GM23248 (cell line): ENCODE data around the gene EEIG2. TPM values are rescaled to one million over a fixed set of nuclear protein-coding genes. Genes with fewer than 3 reads are reported as not detected.

Source experiments
- DNase-seq: peaks from one replicate; pipeline ENCODE4 v3.0.0-alpha.2; 2015
- H2AFZ ChIP-seq: fragments of 200-600 bp; sonication (generic); 2 replicates; pipeline ENCODE4 v1.6.1; 2016; ENCODE audit warnings: antibody characterized with exemption
- H3F3A ChIP-seq: fragments of 200-600 bp; sonication (generic); 2 replicates; pipeline ENCODE4 v1.6.1; 2016; ENCODE audit warnings: mild to moderate bottlenecking, antibody characterized with exemption, mixed run types; ENCODE audit not compliant: insufficient read depth
- H3K27ac ChIP-seq: fragments of 200-600 bp; sonication (generic); 2 replicates; pipeline ENCODE4 v1.5.1; 2016; ENCODE audit warnings: mild to moderate bottlenecking
- H3K27me3 ChIP-seq: fragments of 200-600 bp; sonication (generic); replicated peaks from 2 replicates; pipeline ENCODE4 v1.6.1; 2016; ENCODE audit warnings: mild to moderate bottlenecking; ENCODE audit not compliant: insufficient read depth
- H3K36me3 ChIP-seq: fragments of 200-600 bp; sonication (generic); 2 replicates; pipeline ENCODE4 v1.6.1; 2016; ENCODE audit warnings: low read depth, mild to moderate bottlenecking
- H3K4me1 ChIP-seq: fragments of 200-600 bp; sonication (generic); 2 replicates; pipeline ENCODE4 v1.6.1; 2016; ENCODE audit warnings: mild to moderate bottlenecking; ENCODE audit not compliant: insufficient read depth
- H3K4me2 ChIP-seq: fragments of 200-600 bp; sonication (generic); one replicate; pipeline ENCODE4 v1.6.1; 2016; ENCODE audit warnings: mild to moderate bottlenecking; ENCODE audit not compliant: unreplicated experiment
- H3K4me3 ChIP-seq: fragments of 200-600 bp; sonication (generic); 2 replicates; pipeline ENCODE4 v1.5.1; 2016; ENCODE audit warnings: mild to moderate bottlenecking
- H3K79me2 ChIP-seq: fragments of 200-600 bp; sonication (generic); 2 replicates; pipeline ENCODE4 v1.6.1; 2016; ENCODE audit warnings: mild to moderate bottlenecking; ENCODE audit not compliant: insufficient read depth
- H3K9ac ChIP-seq: fragments of 200-600 bp; sonication (generic); 2 replicates; pipeline ENCODE4 v1.6.1; 2016; ENCODE audit warnings: mild to moderate bottlenecking
- H3K9me2 ChIP-seq: fragments of 200-600 bp; sonication (generic); 2 replicates; pipeline ENCODE4 v1.6.1; 2016; ENCODE audit warnings: mixed run types, mild to moderate bottlenecking, moderate library complexity; ENCODE audit not compliant: insufficient read depth
- H3K9me3 ChIP-seq: fragments of 200-600 bp; sonication (generic); one replicate; pipeline ENCODE4 v1.6.1; 2017; ENCODE audit warnings: low read depth
- H4K20me1 ChIP-seq: fragments of 200-600 bp; sonication (generic); 2 replicates; pipeline ENCODE4 v1.6.0; 2016; ENCODE audit not compliant: insufficient read depth
- EZH2 ChIP-seq: fragments of 200-600 bp; sonication (generic); IDR thresholded peaks from 2 replicates; pipeline ENCODE4 v1.6.1; 2018; ENCODE audit warnings: antibody characterized with exemption, mild to moderate bottlenecking; ENCODE audit not compliant: insufficient read depth, poor library complexity, severe bottlenecking
- EZH2phosphoT487 ChIP-seq: fragments of 200-600 bp; sonication (generic); IDR thresholded peaks from 2 replicates; pipeline ENCODE4 v1.6.1; 2018; ENCODE audit warnings: antibody characterized with exemption, moderate library complexity, mild to moderate bottlenecking, low read depth; ENCODE audit not compliant: insufficient read depth
- WGBS, 2 experiments: methylation state at CpG; one replicate each; pipeline ENCODE4 v1.1.6; 2015 to 2017; ENCODE audit warnings: low lambda C conversion rate in 2 of 2, low coverage in 1 of 2; ENCODE audit errors: missing lambda C conversion rate in 2 of 2; 5-methylcytosine and 5-hydroxymethylcytosine counted together
- in situ Hi-C: fragments of 300-500 bp; cut with MboI; formaldehyde crosslinking; loops from 2 replicates; pipeline ENCODE4 v1.15.0; 2020
- polyA plus RNA-seq: library from polyadenylated mRNA; unstranded; fragments of >200 nt; fragmentation: Nextera tagmentation; extraction: Ambion mirVana; gene quantifications from 2 replicates; pipeline ENCODE4 v1.2.1, GENCODE V29; 2016
- total RNA-seq: library from RNA; depleted of rRNA; stranded (reverse); fragments of >200 nt; shearing (Covaris generic); gene quantifications from 2 replicates; pipeline ENCODE4 v1.2.3, GENCODE V29; 2014

EEIG2 gene
- total and polyA plus RNA-seq, 2 experiments from 2014 or later: 0.70 to 5.4 TPM

DNA sequence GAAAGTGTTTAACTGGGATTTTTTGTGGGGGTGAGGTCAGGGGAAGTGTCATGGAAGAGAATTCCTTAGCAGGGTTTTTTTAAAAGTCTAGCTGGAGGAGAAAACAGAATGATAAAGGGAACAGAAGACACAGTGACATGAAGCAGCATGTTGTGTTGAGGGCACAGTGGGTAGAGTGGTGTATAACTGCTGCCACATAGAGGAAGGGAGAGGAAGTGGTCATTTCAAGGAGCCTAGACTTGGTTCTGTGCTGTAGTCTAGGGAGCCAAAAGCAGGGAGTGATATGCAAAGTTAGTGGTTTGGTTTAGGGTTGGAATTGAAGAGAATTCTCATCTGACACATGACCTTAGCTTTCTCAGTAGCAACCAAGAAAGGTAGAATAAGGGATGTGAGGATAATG, 10.2 kb downstream of the EEIG2 start:
- in situ Hi-C loops: no loop called here
- Histone ChIP-seq H2AFZ (no peak overlapping the region), H3K9me3 (no peaks in the 10 kb centered on the region), H3K79me2 (peaks cover 34% of the 10 kb centered on the region), H3K4me3 (no peak overlapping the region), H3K36me3 (no peaks in the 10 kb centered on the region), H4K20me1 (no peaks in the 10 kb centered on the region), H3F3A (peaks cover 4% of the 10 kb centered on the region; the same call in 1 of the 2 replicates), H3K27me3 (no peaks in the 10 kb centered on the region), H3K4me2 (no peak overlapping the region), H3K9ac (no peak overlapping the region), H3K9me2 (no peaks in the 10 kb centered on the region), H3K4me1 (peaks cover 4% of the 10 kb centered on the region), H3K27ac (no peak overlapping the region)
- TF ChIP-seq EZH2 (no peak), EZH2phosphoT487 (no peak)
- DNase-seq: peak; percentile 27

DNA sequence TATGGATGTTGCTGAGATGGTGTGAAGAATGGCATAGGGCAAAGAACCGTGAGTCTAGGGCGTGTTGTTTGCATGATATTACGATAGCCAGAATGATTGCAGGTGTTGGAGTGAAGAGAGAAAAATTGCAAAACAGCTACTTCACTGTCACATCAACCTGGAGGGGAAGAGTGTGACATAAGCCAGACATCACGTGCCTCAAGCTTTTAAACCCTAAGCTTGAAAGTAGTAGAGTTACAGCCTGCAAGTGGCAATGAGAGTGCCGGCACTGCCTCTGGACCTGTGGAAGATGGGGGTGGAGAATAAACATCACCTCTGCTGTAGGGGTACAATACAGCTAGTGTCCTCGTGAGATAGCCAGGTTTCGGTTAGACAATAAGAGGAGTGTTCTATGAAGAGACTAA, 11.1 kb downstream of the EEIG2 start:
- no peak overlapping the region for H3K4me3 ChIP-seq
- TF ChIP-seq EZH2 (no peak), EZH2phosphoT487 (no peak)
- H3K79me2 ChIP-seq: peaks cover 27% of the 10 kb centered on the region
- in situ Hi-C loops: no loop called here
- no peaks in the 10 kb centered on the region for H3K9me2 ChIP-seq
- WGBS, 2 experiments: 76 to 82% methylated on average over 7 of the region's 7 CpGs
- H3F3A ChIP-seq: peaks cover 13% of the 10 kb centered on the region; the same call in 1 of the 2 replicates
- H3K27ac ChIP-seq: no peak overlapping the region
- no peak overlapping the region for H3K4me2 ChIP-seq
- peaks cover 7% of the 10 kb centered on the region for H3K4me1 ChIP-seq
- no peak overlapping the region for H3K9ac ChIP-seq
- H3K9me3 ChIP-seq: no peaks in the 10 kb centered on the region
- H3K27me3 ChIP-seq: no peaks in the 10 kb centered on the region
- DNase-seq: no peak
- no peak overlapping the region for H2AFZ ChIP-seq
- no peaks in the 10 kb centered on the region for H3K36me3 ChIP-seq
- no peaks in the 10 kb centered on the region for H4K20me1 ChIP-seq

DNA sequence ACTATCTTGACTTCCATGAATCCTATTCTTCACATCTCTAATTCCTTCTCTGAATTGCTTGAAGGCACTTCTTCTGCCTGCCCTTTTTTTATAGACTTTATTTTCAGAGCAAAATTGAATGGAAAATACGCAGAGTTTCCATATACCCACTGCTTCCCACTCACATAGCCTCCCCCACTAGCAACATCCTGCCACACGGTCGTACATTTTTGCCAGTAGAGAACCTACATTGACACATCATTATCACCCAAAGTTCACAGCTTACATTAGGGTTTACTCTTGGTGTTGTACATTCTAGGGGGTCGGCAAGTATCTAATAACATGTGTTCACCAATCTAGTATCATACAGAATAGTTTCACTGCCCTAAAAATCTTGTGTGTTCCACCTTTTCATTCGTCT, 12.3 kb downstream of the EEIG2 start:
- H3K27me3 ChIP-seq: no peaks in the 10 kb centered on the region
- in situ Hi-C loops: no loop called here

DNA sequence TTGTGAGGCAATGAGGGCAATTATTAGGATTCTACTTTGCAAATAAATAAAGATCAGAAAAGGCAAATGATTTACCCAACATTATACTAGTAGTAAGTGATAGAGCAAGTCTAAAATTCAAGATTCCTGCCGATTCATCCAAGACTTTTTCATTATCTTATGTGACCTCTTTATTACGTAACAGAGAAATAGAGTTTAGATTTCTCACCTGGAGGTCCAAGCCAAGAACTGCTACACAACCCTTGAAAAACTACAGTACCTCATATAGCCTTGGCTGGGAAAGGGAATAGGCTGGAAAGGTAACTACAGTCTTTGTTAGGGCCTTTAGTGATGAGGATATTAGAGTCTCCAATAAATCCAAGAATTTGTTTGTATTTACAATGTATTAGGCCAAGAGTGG, 13.3 kb downstream of the EEIG2 start:
- Histone ChIP-seq H3K27ac (no peak overlapping the region), H3K9me3 (no peaks in the 10 kb centered on the region), H2AFZ (no peak overlapping the region), H3K9me2 (no peaks in the 10 kb centered on the region), H3K4me3 (no peak overlapping the region), H3K79me2 (peaks cover 12% of the 10 kb centered on the region; the same call in 1 of the 2 replicates), H3F3A (peaks cover 14% of the 10 kb centered on the region; the same call in 1 of the 2 replicates), H3K4me2 (no peak overlapping the region), H3K27me3 (no peaks in the 10 kb centered on the region), H4K20me1 (no peaks in the 10 kb centered on the region), H3K4me1 (peaks cover 7% of the 10 kb centered on the region), H3K9ac (no peak overlapping the region), H3K36me3 (no peaks in the 10 kb centered on the region)
- TF ChIP-seq EZH2phosphoT487 (no peak), EZH2 (no peak)
- WGBS, 2 experiments: 93 to 96% methylated on average over 2 of the region's 2 CpGs
- in situ Hi-C loops: no loop called here
- DNase-seq: no peak

More for the DNA sequence above, 12.3 kb downstream of the EEIG2 start:
- Histone ChIP-seq H4K20me1 (no peaks in the 10 kb centered on the region), H3K27ac (no peak overlapping the region), H3K9ac (no peak overlapping the region), H3K4me2 (no peak overlapping the region), H3K36me3 (no peaks in the 10 kb centered on the region), H3K4me1 (peaks cover 7% of the 10 kb centered on the region), H3F3A (peaks cover 14% of the 10 kb centered on the region; the same call in 1 of the 2 replicates), H3K79me2 (peaks cover 17% of the 10 kb centered on the region; the same call in 1 of the 2 replicates), H3K4me3 (no peak overlapping the region), H3K9me3 (no peaks in the 10 kb centered on the region), H2AFZ (no peak overlapping the region), H3K9me2 (no peaks in the 10 kb centered on the region)
- TF ChIP-seq EZH2 (no peak), EZH2phosphoT487 (no peak)
- no peak for DNase-seq
- 96% methylated on average over 5 of the region's 5 CpGs for WGBS, 2 experiments

DNA sequence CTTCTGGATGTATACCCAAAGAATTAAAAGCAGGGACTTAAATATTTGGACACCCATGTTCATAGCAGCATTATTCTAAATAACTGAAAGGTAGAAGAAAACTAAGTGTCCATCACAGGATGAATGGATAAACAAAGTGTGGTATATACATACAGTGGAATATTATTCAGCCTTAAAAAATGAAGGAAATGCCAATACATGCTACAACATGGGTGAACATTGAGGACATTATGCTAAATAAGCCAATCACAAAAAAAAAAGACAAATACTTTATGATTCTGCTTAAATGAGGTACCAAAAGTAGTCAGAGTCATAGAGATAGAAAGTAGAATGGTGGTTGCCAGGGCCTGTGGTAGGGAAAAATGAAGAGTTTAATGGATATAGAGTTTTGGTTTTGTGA, 14.1 kb downstream of the EEIG2 start:
- no peak overlapping the region for H3K4me3 ChIP-seq
- no peaks in the 10 kb centered on the region for H3K9me3 ChIP-seq
- no peaks in the 10 kb centered on the region for H3K36me3 ChIP-seq
- no peak for DNase-seq
- no peak overlapping the region for H2AFZ ChIP-seq
- peaks cover 12% of the 10 kb centered on the region; the same call in 1 of the 2 replicates for H3K79me2 ChIP-seq
- TF ChIP-seq EZH2phosphoT487: no peak
- TF ChIP-seq EZH2: no peak
- no peak overlapping the region for H3K27ac ChIP-seq
- no peak overlapping the region for H3K9ac ChIP-seq
- H3K9me2 ChIP-seq: no peaks in the 10 kb centered on the region
- no peaks in the 10 kb centered on the region for H3K27me3 ChIP-seq
- in situ Hi-C loops: no loop called here
- H3K4me1 ChIP-seq: peaks cover 7% of the 10 kb centered on the region
- peaks cover 14% of the 10 kb centered on the region; the same call in 1 of the 2 replicates for H3F3A ChIP-seq
- no peak overlapping the region for H3K4me2 ChIP-seq
- no peaks in the 10 kb centered on the region for H4K20me1 ChIP-seq
